ENCODE measurements around the gene MBOAT7. TPM values are rescaled to one million over a fixed set of nuclear protein-coding genes. Genes with fewer than 3 reads are reported as not detected.
A peak's percentile ranks its signal among the peaks of the same experiment; 100 is the strongest.

Gene MBOAT7
- total and polyA plus RNA-seq, 2 donors (not counting 3 experiments of a cell fraction or from before 2014, with no cell fraction given): 204 to 218 TPM

- no peak for FAIRE-seq
- CTCF ChIA-PET: interaction anchor here (1.3 kb wide), 1 partner anchor 30 kb away, joined by 3 read pairs; no protein-coding TSS in a partner anchor
- Histone ChIP-seq H3K9me3 (replicated peaks; ENCODE audit: control insufficient read depth, insufficient read depth, low read length) (no peaks in the 10 kb centered on the region), H3K36me3 (ENCODE audit: control insufficient read depth in 2 of 2, extremely low read depth in 1 of 2, insufficient read depth in 2 of 2, low read length in 2 of 2) (peaks cover 40 to 42% of the 10 kb centered on the region in 2 experiments), H3K9ac (replicated peaks; ENCODE audit: extremely low read depth, insufficient read depth, low read length) (peak overlapping the region; percentile 95), H3K27ac (ENCODE audit: insufficient read depth, low read depth, low read length) (peak overlapping the region; percentile 91), H3K4me1 (ENCODE audit: control insufficient read depth, extremely low read depth, insufficient read depth, low read length) (peaks cover 40% of the 10 kb centered on the region), H3K27me3 (ENCODE audit: control insufficient read depth in 2 of 2, insufficient read depth in 2 of 2, low read length in 2 of 2) (no peaks in the 10 kb centered on the region), H2AFZ (ENCODE audit: low read depth, low read length) (no peak overlapping the region), H3K4me3 (replicated peaks in 1 of 3; ENCODE audit: insufficient read depth in 1 of 3, low read depth in 1 of 3, low read length in 3 of 3) (peak overlapping the region; percentile 45 to 97 (median 64)), H3K79me2 (ENCODE audit: control insufficient read depth, insufficient read depth, low read length) (peaks cover 63% of the 10 kb centered on the region), H3K4me2 (ENCODE audit: insufficient read depth, low read length) (peak overlapping the region; percentile 96), H3K9me1 (replicated peaks; ENCODE audit: control insufficient read depth, extremely low read depth, insufficient read depth, low read length) (no peaks in the 10 kb centered on the region), H4K20me1 (replicated peaks; ENCODE audit: control insufficient read depth, extremely low read depth, insufficient read depth, low read length) (peaks cover 3% of the 10 kb centered on the region)
- DNase-seq (ENCODE audit: low read depth, low spot score): no peak
- BruUV-seq (replicated peaks): no TSS peak
- intact Hi-C loops (cut with micrococcal nuclease): loop anchor here (5.0 kb wide), 2 partner anchors 40 to 245 kb away; partner anchors contain the start of gene LENG8
- TF ChIP-seq POLR2AphosphoS5 (IDR thresholded peaks at IDR 0.05; ENCODE audit: insufficient read depth, low read depth, low read length): no peak
- no peak for TF ChIP-seq EZH2 (IDR thresholded peaks at IDR 0.05; ENCODE audit: borderline replicate concordance, low read depth, low read length, severe bottlenecking)
- TF ChIP-seq MYC (IDR thresholded peaks at IDR 0.05; ENCODE audit: low read depth, low read length): no peak
- no peak for TF ChIP-seq GATA2 (IDR thresholded peaks at IDR 0.05; ENCODE audit: insufficient read depth, insufficient read length, low read depth, low read length)
- no peak for TF ChIP-seq POLR2A (IDR thresholded peaks at IDR 0.05; ENCODE audit: low read depth, low read length)
- TF ChIP-seq FOS (IDR thresholded peaks at IDR 0.05; ENCODE audit: borderline replicate concordance, insufficient read depth, low read length): no peak
- no peak for TF ChIP-seq JUN (IDR thresholded peaks at IDR 0.05; ENCODE audit: borderline replicate concordance, insufficient read depth, insufficient read length, low read depth)
- TF ChIP-seq MAX (IDR thresholded peaks at IDR 0.05; ENCODE audit: insufficient read depth, insufficient read length): no peak
- no peak for TF ChIP-seq CTCF (IDR thresholded peaks at IDR 0.05; ENCODE audit: extremely low read depth in 1 of 2, insufficient read depth in 1 of 2, low read depth in 1 of 2, low read length in 2 of 2)
- dilution Hi-C loops (cut with MboI; ENCODE audit: extremely low pct_ligation_motif_present, low sequenced_read_pairs): no loop called here
- POLR2A ChIA-PET: interaction anchor here (6.0 kb wide), 1 partner anchor 12 kb away, joined by 91 read pairs; the partner anchor contains the start of genes MBOAT7 and TSEN34
These were observed 12.6 kb upstream of the MBOAT7 start for GRCh38 chr19:54201980-54202379.
